H9 (cell line): ENCODE results near the gene NMRAL1. TPM values are rescaled to one million over a fixed set of nuclear protein-coding genes. Genes with fewer than 3 reads are reported as not detected.

Experiments
- DNase-seq: peaks from one replicate; pipeline ENCODE4 v3.0.0-alpha.2; 2017
- H2AFZ ChIP-seq: one replicate; pipeline ENCODE4 v1.6.1; 2013; ENCODE audit warnings: mild to moderate bottlenecking, low read length, control low read depth, moderate library complexity
- H2AK5ac ChIP-seq: 2 replicates; pipeline ENCODE4 v1.6.1; 2013; ENCODE audit warnings: low read length, control low read depth, mixed read lengths; ENCODE audit not compliant: insufficient read length
- H2BK120ac ChIP-seq: one replicate; pipeline ENCODE4 v1.6.1; 2013; ENCODE audit warnings: low read depth, mild to moderate bottlenecking, low read length, control low read depth, inconsistent platforms; ENCODE audit not compliant: poor library complexity, severe bottlenecking
- H2BK12ac ChIP-seq: 2 replicates; pipeline ENCODE4 v1.6.1; 2013; ENCODE audit warnings: low read length, control low read depth, mixed read lengths, low read depth; ENCODE audit not compliant: insufficient read length
- H2BK15ac ChIP-seq: 2 replicates; pipeline ENCODE4 v1.6.1; 2013; ENCODE audit warnings: low read depth, low read length, control low read depth
- H2BK20ac ChIP-seq: one replicate; pipeline ENCODE4 v1.6.1; 2013; ENCODE audit warnings: low read depth, mild to moderate bottlenecking, low read length, control low read depth, inconsistent platforms; ENCODE audit not compliant: poor library complexity, severe bottlenecking
- H2BK5ac ChIP-seq: 2 replicates; pipeline ENCODE4 v1.6.1; 2013; ENCODE audit warnings: low read length, control low read depth, mixed read lengths; ENCODE audit not compliant: insufficient read length
- H3K14ac ChIP-seq: 2 replicates; pipeline ENCODE4 v1.6.1; 2013; ENCODE audit warnings: low read length, control low read depth; ENCODE audit not compliant: insufficient read depth
- H3K18ac ChIP-seq: 2 replicates; pipeline ENCODE4 v1.6.1; 2013; ENCODE audit warnings: low read depth, mild to moderate bottlenecking, mixed read lengths, low read length, control low read depth; ENCODE audit not compliant: insufficient read length
- H3K23ac ChIP-seq: 2 replicates; pipeline ENCODE4 v1.6.1; 2013; ENCODE audit warnings: low read length, control low read depth, mixed read lengths, low read depth; ENCODE audit not compliant: insufficient read length
- H3K23me2 ChIP-seq: 2 replicates; pipeline ENCODE4 v1.6.1; 2013; ENCODE audit warnings: low read depth, mild to moderate bottlenecking, mixed read lengths, low read length, control low read depth; ENCODE audit not compliant: insufficient read length, poor library complexity, severe bottlenecking
- H3K27ac ChIP-seq: 2 replicates; pipeline ENCODE4 v1.5.1; 2013; ENCODE audit warnings: low read length, control low read depth, mixed read lengths, low read depth; ENCODE audit not compliant: insufficient read length
- H3K27me3 ChIP-seq: 2 replicates; pipeline ENCODE4 v1.6.1; 2013; ENCODE audit warnings: low read length, control low read depth, inconsistent platforms; ENCODE audit not compliant: insufficient read depth
- H3K4ac ChIP-seq: 2 replicates; pipeline ENCODE4 v1.6.1; 2013; ENCODE audit warnings: low read depth, mild to moderate bottlenecking, control low read depth, inconsistent platforms, low read length, moderate library complexity
- H3K4me1 ChIP-seq: 2 replicates; pipeline ENCODE4 v1.6.1; 2013; ENCODE audit warnings: low read length, control low read depth, inconsistent platforms; ENCODE audit not compliant: insufficient read depth
- H3K4me2 ChIP-seq: 2 replicates; pipeline ENCODE4 v1.6.1; 2013; ENCODE audit warnings: low read length, control low read depth, mixed read lengths; ENCODE audit not compliant: insufficient read length, insufficient read depth
- H3K56ac ChIP-seq: 2 replicates; pipeline ENCODE4 v1.6.1; 2013; ENCODE audit warnings: low read depth, mild to moderate bottlenecking, mixed read lengths, low read length, control low read depth; ENCODE audit not compliant: insufficient read length
- H3K79me1 ChIP-seq: 2 replicates; pipeline ENCODE4 v1.6.1; 2013; ENCODE audit warnings: low read depth, mild to moderate bottlenecking, moderate library complexity, low read length, control low read depth, inconsistent platforms; ENCODE audit not compliant: insufficient read depth, poor library complexity, severe bottlenecking
- H3K79me2 ChIP-seq: 2 replicates; pipeline ENCODE4 v1.6.1; 2013; ENCODE audit warnings: low read length, control low read depth, inconsistent platforms; ENCODE audit not compliant: insufficient read depth
- H3K9ac ChIP-seq: 2 replicates; pipeline ENCODE4 v1.6.1; 2013; ENCODE audit warnings: low read length, control low read depth, mixed read lengths; ENCODE audit not compliant: insufficient read length; ENCODE audit errors: extremely low read depth
- H3K9me3 ChIP-seq: one replicate; pipeline ENCODE4 v1.6.1; 2013; ENCODE audit warnings: low read depth, low read length, inconsistent platforms; ENCODE audit not compliant: control insufficient read depth
- H3T11ph ChIP-seq: one replicate; pipeline ENCODE4 v1.6.1; 2013; ENCODE audit warnings: mild to moderate bottlenecking, low read length, control low read depth, inconsistent platforms
- H4K20me1 ChIP-seq: one replicate; pipeline ENCODE4 v1.6.1; 2013; ENCODE audit not compliant: control insufficient read depth, insufficient read length, insufficient read depth
- H4K5ac ChIP-seq: 2 replicates; pipeline ENCODE4 v1.6.1; 2013; ENCODE audit warnings: low read depth, mild to moderate bottlenecking, mixed read lengths, low read length, control low read depth; ENCODE audit not compliant: insufficient read length
- H4K8ac ChIP-seq: replicated peaks from 2 replicates; pipeline ENCODE4 v1.6.1; 2013; ENCODE audit warnings: low read length, control low read depth, mixed read lengths, low read depth; ENCODE audit not compliant: insufficient read length
- H4K91ac ChIP-seq: 2 replicates; pipeline ENCODE4 v1.6.1; 2013; ENCODE audit warnings: low read depth, mild to moderate bottlenecking, moderate library complexity, mixed read lengths, low read length, control low read depth; ENCODE audit not compliant: insufficient read length
- H3K27ac Mint-ChIP-seq, 3 experiments: 2 replicates in 2 of 3; 3 replicates in 1 of 3; pipeline ENCODE4 v1.8.0; 2020 to 2021; ENCODE audit warnings: mixed read lengths in 3 of 3, mild to moderate bottlenecking in 1 of 3, moderate library complexity in 1 of 3
- H3K27me3 Mint-ChIP-seq: 2 replicates; pipeline ENCODE4 v1.8.0; 2021; ENCODE audit warnings: low read depth, mild to moderate bottlenecking, moderate library complexity, mixed read lengths
- H3K36me3 Mint-ChIP-seq, 3 experiments: 2 replicates in 2 of 3; 3 replicates in 1 of 3; pipeline ENCODE4 v1.8.0; 2020 to 2021; ENCODE audit warnings: low read depth in 3 of 3, mixed read lengths in 3 of 3; ENCODE audit not compliant: insufficient read depth in 1 of 3
- H3K4me1 Mint-ChIP-seq, 2 experiments: 2 replicates each; pipeline ENCODE4 v1.8.0; 2020; ENCODE audit warnings: mixed read lengths in 2 of 2
- H3K4me3 Mint-ChIP-seq, 2 experiments: 2 replicates in 1 of 2; 3 replicates in 1 of 2; pipeline ENCODE4 v1.8.0; 2020 to 2021; ENCODE audit warnings: mild to moderate bottlenecking in 2 of 2, mixed read lengths in 2 of 2, moderate library complexity in 1 of 2
- H3K9me3 Mint-ChIP-seq, 2 experiments: 2 replicates in 1 of 2; 3 replicates in 1 of 2; pipeline ENCODE4 v1.8.0; 2020; ENCODE audit warnings: mild to moderate bottlenecking in 2 of 2, mixed read lengths in 2 of 2, moderate library complexity in 1 of 2
- CTCF ChIP-seq: fragments of 200-600 bp; sonication (generic); conservative IDR thresholded peaks from 3 replicates; pipeline ENCODE4 v1.8.0; 2021; ENCODE audit warnings: antibody characterized with exemption, mild to moderate bottlenecking
- whole genome bisulfite sequencing: extraction: QIAGEN DNeasy Blood & Tissue Kit; methylation state at CpG from one replicate; pipeline ENCODE4 v1.1.7; 2013; ENCODE audit warnings: missing lambda C conversion rate, low lambda C conversion rate, mixed read lengths; ENCODE audit not compliant: insufficient read length; ENCODE audit errors: extremely low coverage; 5-methylcytosine and 5-hydroxymethylcytosine counted together
- total RNA-seq: library from RNA; stranded (reverse); gene quantifications from 2 replicates; pipeline ENCODE4 v1.2.1, GENCODE V29; 2021

The NMRAL1 gene
- total RNA-seq, 1 experiment from 2014 or later = 78.9 TPM

- Histone ChIP-seq H4K91ac (no peak overlapping the region), H3K4ac (no peak overlapping the region), H4K8ac (no peak overlapping the region), H3K4me2 (no peak overlapping the region), H3K27me3 (no peaks in the 10 kb centered on the region), H3K9ac (no peak overlapping the region), H2AFZ (no peak overlapping the region), H4K20me1 (no peaks in the 10 kb centered on the region), H4K5ac (no peak overlapping the region), H2BK15ac (no peak overlapping the region), H3K9me3 (no peaks in the 10 kb centered on the region), H3K4me1 (no peaks in the 10 kb centered on the region), H3T11ph (no peak overlapping the region), H2BK120ac (no peak overlapping the region), H2BK5ac (no peak overlapping the region), H3K79me2 (0 out of 2 replicates have a peak, but pooled peaks cover 2% of the 10 kb centered on the region), H2AK5ac (no peak overlapping the region), H3K23me2 (no peaks in the 10 kb centered on the region), H3K23ac (no peak overlapping the region), H3K79me1 (no peaks in the 10 kb centered on the region), H3K27ac (no peak overlapping the region), H2BK12ac (no peak overlapping the region), H3K18ac (no peak overlapping the region), H2BK20ac (no peak overlapping the region), H3K14ac (no peak overlapping the region), H3K56ac (no peak overlapping the region)
- WGBS = no CpG with 5 or more reads among the region's 3 CpGs
- no peak overlapping the region for H3K4me3 Mint-ChIP-seq
- no peak for DNase-seq
- no peaks in the 10 kb centered on the region for H3K4me1 Mint-ChIP-seq
- H3K27ac Mint-ChIP-seq = no peak overlapping the region
- no peaks in the 10 kb centered on the region for H3K27me3 Mint-ChIP-seq
- no peaks in the 10 kb centered on the region for H3K9me3 Mint-ChIP-seq
- TF ChIP-seq CTCF = no peak
- H3K36me3 Mint-ChIP-seq = peaks cover 29 to 78% (median 64%) of the 10 kb centered on the region in 3 experiments; a peak in 6 of 7 replicates
These were observed 37.1 kb downstream of the NMRAL1 start for GRCh38 chr16:4437366-4437765.
